Panc1 (cell line): ENCODE measurements around the gene MAP7D3. TPM values are rescaled to one million over a fixed set of nuclear protein-coding genes. Genes with fewer than 3 reads are reported as not detected.

ENCODE experiments used
- ATAC-seq: fragments of 200-7000 bp; cut with Tn5 transposase; 2 replicates; pipeline ENCODE4 v1.9.1; 2020; ENCODE audit warnings: mild to moderate bottlenecking, moderate library complexity
- BruUV-seq: library from RNA; stranded (reverse); fragments of 400-500 nt; replicated peaks from 2 replicates; lab custom pipeline; 2021; lab: Mats Ljungman, UMichigan
- CTCF ChIA-PET: fragments of 300-600 bp; sonication (Branson Sonifier 250); formaldehyde crosslinking; loops from one replicate; lab custom pipeline; 2022; ENCODE audit warnings: antibody characterized with exemption; lab: Charles Lee
- POLR2A ChIA-PET: fragments of 300-600 bp; sonication (Branson Sonifier 250); formaldehyde crosslinking; loops from one replicate; lab custom pipeline; 2022; ENCODE audit warnings: antibody characterized with exemption; lab: Charles Lee
- DNase-seq: peaks from one replicate; pipeline ENCODE4 v3.0.0-alpha.2; 2010; ENCODE audit warnings: low read depth, low spot score
- H3K27ac ChIP-seq: 2 replicates; pipeline ENCODE4 v1.5.1; 2011; ENCODE audit warnings: mild to moderate bottlenecking, low read length, inconsistent platforms
- H3K27me3 ChIP-seq: fragments of 200-500 bp; sonication (Bioruptor generic); 2 replicates; pipeline ENCODE4 v1.6.0; 2014; ENCODE audit warnings: low read length, inconsistent platforms; ENCODE audit not compliant: control insufficient read depth, insufficient read depth
- H3K36me3 ChIP-seq: fragments of 200-500 bp; sonication (Bioruptor generic); 2 replicates; pipeline ENCODE4 v1.5.1; 2014; ENCODE audit warnings: inconsistent platforms, mild to moderate bottlenecking, low read length, moderate library complexity; ENCODE audit not compliant: control insufficient read depth, insufficient read depth
- H3K4me1 ChIP-seq: 2 replicates; pipeline ENCODE4 v1.5.1; 2011; ENCODE audit warnings: inconsistent platforms, mild to moderate bottlenecking, low read length, moderate library complexity; ENCODE audit not compliant: control insufficient read depth, insufficient read depth
- H3K4me3 ChIP-seq, 2 experiments: 2 replicates each; pipeline ENCODE4 v1.5.1; 2011 to 2012; ENCODE audit warnings: low read depth in 2 of 2, low read length in 2 of 2, mild to moderate bottlenecking in 2 of 2, inconsistent platforms in 1 of 2, moderate library complexity in 1 of 2
- H3K9me3 ChIP-seq: fragments of 200-500 bp; sonication (Bioruptor generic); 2 replicates; pipeline ENCODE4 v1.5.1; 2014; ENCODE audit warnings: low read depth, mild to moderate bottlenecking, inconsistent platforms, low read length, moderate library complexity; ENCODE audit not compliant: control insufficient read depth, insufficient read depth
- POLR2AphosphoS5 ChIP-seq: IDR thresholded peaks from 2 replicates; pipeline ENCODE4 v1.6.1; 2012; ENCODE audit warnings: mild to moderate bottlenecking, low read depth, low read length, moderate library complexity
- SIN3A ChIP-seq: IDR thresholded peaks from 2 replicates; pipeline ENCODE4 v1.6.1; 2012; ENCODE audit warnings: low read depth, mild to moderate bottlenecking, low read length, moderate library complexity, borderline replicate concordance; ENCODE audit not compliant: insufficient read depth
- TCF7L2 ChIP-seq: IDR thresholded peaks from 2 replicates; pipeline ENCODE4 v1.6.1; 2011; ENCODE audit warnings: mild to moderate bottlenecking, low read depth, low read length, inconsistent platforms
- in situ Hi-C: cut with HindIII; loops from 2 replicates; pipeline ENCODE4 v1.10.0; 2016; ENCODE audit warnings: low sequenced_read_pairs, low pct_unique_long_range_greater_than_20kb
- intact Hi-C: fragments of 100-400 bp; cut with micrococcal nuclease; formaldehyde crosslinking; loops from one replicate; pipeline ENCODE4 v1.10.0; 2022; ENCODE audit not compliant: unreplicated experiment
- total RNA-seq: library from RNA; stranded (reverse); gene quantifications from one replicate; pipeline ENCODE4 v1.2.1, GENCODE V29; 2021; ENCODE audit not compliant: unreplicated experiment
- TF ChIP-seq, protein P1 (sequence below), 2 experiments: IDR thresholded peaks; 2 replicates each; pipeline ENCODE4 v1.6.1; 2011 to 2012; ENCODE audit warnings: low read depth in 2 of 2, control low read depth in 1 of 2, low read length in 1 of 2, mild to moderate bottlenecking in 1 of 2, moderate library complexity in 1 of 2; ENCODE audit not compliant: insufficient read depth in 1 of 2
- TF ChIP-seq, protein P2 (sequence below): fragments of 450-650 bp; IDR thresholded peaks from 2 replicates; pipeline ENCODE4 v1.5.1; 2017; ENCODE audit warnings: mild to moderate bottlenecking

MAP7D3 gene
- total RNA-seq, 1 experiment from 2014 or later = 23.3 TPM

DNA sequence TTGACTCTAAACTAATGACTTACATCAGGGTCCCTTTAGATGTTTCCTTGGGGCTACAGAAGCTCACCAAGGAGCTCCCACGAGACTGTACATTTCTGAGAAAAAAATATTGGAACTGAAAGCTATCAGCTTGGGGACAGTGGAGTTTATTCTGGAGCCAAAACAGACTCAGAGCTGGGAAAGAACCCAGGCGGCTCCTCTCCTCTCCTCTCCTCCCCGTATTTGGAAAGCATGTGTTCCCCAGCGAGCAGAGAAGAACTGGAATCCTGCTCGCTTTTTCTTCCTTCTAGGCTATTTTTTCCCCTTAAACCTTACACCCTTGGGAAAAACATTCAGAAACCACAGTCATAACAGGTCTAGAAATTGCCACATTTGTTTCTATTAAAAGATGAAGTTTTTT, 4.3 kb upstream of the MAP7D3 start:
- Histone ChIP-seq H3K27me3 (no peaks in the 10 kb centered on the region), H3K9me3 (no peaks in the 10 kb centered on the region), H3K36me3 (no peaks in the 10 kb centered on the region), H3K27ac (no peak overlapping the region), H3K4me3 (no peak overlapping the region), H3K4me1 (peaks cover 3% of the 10 kb centered on the region; the same call in 1 of the 2 replicates)
- ChIA-PET CTCF (no interaction called here), POLR2A (no interaction called here)
- in situ Hi-C loops = no loop called here
- TF ChIP-seq, protein P1, sequence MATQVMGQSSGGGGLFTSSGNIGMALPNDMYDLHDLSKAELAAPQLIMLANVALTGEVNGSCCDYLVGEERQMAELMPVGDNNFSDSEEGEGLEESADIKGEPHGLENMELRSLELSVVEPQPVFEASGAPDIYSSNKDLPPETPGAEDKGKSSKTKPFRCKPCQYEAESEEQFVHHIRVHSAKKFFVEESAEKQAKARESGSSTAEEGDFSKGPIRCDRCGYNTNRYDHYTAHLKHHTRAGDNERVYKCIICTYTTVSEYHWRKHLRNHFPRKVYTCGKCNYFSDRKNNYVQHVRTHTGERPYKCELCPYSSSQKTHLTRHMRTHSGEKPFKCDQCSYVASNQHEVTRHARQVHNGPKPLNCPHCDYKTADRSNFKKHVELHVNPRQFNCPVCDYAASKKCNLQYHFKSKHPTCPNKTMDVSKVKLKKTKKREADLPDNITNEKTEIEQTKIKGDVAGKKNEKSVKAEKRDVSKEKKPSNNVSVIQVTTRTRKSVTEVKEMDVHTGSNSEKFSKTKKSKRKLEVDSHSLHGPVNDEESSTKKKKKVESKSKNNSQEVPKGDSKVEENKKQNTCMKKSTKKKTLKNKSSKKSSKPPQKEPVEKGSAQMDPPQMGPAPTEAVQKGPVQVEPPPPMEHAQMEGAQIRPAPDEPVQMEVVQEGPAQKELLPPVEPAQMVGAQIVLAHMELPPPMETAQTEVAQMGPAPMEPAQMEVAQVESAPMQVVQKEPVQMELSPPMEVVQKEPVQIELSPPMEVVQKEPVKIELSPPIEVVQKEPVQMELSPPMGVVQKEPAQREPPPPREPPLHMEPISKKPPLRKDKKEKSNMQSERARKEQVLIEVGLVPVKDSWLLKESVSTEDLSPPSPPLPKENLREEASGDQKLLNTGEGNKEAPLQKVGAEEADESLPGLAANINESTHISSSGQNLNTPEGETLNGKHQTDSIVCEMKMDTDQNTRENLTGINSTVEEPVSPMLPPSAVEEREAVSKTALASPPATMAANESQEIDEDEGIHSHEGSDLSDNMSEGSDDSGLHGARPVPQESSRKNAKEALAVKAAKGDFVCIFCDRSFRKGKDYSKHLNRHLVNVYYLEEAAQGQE (IDR thresholded peaks at IDR 0.05; ENCODE audit: insufficient read depth in 1 of 2, low read depth in 2 of 2, low read length in 1 of 2) = no peak
- no peak for TF ChIP-seq TCF7L2
- no peak for TF ChIP-seq POLR2AphosphoS5
- no peak for TF ChIP-seq SIN3A
- TF ChIP-seq, protein P2, sequence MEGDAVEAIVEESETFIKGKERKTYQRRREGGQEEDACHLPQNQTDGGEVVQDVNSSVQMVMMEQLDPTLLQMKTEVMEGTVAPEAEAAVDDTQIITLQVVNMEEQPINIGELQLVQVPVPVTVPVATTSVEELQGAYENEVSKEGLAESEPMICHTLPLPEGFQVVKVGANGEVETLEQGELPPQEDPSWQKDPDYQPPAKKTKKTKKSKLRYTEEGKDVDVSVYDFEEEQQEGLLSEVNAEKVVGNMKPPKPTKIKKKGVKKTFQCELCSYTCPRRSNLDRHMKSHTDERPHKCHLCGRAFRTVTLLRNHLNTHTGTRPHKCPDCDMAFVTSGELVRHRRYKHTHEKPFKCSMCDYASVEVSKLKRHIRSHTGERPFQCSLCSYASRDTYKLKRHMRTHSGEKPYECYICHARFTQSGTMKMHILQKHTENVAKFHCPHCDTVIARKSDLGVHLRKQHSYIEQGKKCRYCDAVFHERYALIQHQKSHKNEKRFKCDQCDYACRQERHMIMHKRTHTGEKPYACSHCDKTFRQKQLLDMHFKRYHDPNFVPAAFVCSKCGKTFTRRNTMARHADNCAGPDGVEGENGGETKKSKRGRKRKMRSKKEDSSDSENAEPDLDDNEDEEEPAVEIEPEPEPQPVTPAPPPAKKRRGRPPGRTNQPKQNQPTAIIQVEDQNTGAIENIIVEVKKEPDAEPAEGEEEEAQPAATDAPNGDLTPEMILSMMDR = no peak
- intact Hi-C loops = no loop called here
- DNase-seq (no peak), ATAC-seq (no peak)
- no TSS peak for BruUV-seq

DNA sequence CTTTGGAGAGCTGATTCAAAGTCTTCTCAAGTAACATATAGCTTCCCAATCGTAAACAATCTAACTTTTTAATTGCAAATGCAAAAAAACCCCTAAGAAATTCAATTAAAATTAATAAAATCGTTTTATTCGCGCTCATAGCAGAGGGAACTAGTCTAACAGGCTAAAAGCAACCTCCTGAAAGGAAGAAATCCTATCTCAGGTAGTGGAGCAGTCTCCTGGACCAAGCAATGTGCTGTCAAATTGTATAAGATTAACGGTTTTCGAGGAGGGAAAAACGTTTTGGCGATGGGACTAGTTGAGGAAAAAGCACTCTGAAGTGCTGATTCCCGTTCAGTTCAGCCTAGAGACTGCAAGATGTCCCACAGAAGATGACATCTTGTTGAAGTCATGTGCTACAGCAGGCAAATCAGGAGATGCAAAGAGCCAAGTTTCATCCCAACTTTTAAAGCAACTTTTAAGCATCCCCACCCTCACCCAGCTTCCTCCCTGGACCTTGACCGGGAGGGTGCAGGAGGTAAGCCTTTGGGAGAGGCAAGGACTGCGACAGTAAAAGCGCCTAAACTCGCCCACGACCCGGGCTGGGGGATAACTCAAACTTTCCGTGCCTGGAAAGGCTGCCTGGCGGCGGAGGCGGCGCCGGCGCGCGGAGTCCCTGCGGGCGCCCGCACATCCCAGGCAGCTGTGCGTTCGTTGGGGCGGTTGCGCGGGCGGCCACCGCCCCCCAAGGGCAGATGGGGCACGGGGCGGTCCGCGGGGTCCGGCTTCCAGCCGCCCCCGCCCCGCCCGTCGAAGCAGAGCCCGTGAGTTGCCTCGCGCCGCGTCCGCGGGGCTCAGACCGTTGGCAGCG, 784 bp downstream of the MAP7D3 start:
- Histone ChIP-seq H3K27me3 (no peaks in the 10 kb centered on the region), H3K27ac (peak overlapping the region; percentile 77), H3K4me1 (peaks cover 11% of the 10 kb centered on the region), H3K4me3 (peak overlapping the region; percentile 64 to 77), H3K9me3 (no peaks in the 10 kb centered on the region), H3K36me3 (0 out of 2 replicates have a peak, but pooled peaks cover 4% of the 10 kb centered on the region)
- intact Hi-C loops = no loop called here
- in situ Hi-C loops = no loop called here
- ATAC-seq (peak; percentile 62), DNase-seq (no peak)
- TF ChIP-seq, protein P2 = no peak
- TF ChIP-seq SIN3A (no peak; the same call in 1 of the 2 replicates), TCF7L2 (no peak), POLR2AphosphoS5 (no peak)
- TF ChIP-seq, protein P1 (IDR thresholded peaks at IDR 0.05; ENCODE audit: insufficient read depth in 1 of 2, low read depth in 2 of 2, low read length in 1 of 2) = no peak
- CTCF ChIA-PET = no interaction called here
- POLR2A ChIA-PET = interaction anchor here (0.6 kb wide), 1 partner anchor 1471 kb away, joined by 4 read pairs; no protein-coding TSS in a partner anchor
- BruUV-seq = no TSS peak
